Activated T-cell treated with anti-CD3 and anti-CD28 coated beads, Interleukin-2, amount 50 U/mL, for 4 hours (primary cell): ENCODE data around the gene ACKR1. TPM values are rescaled to one million over a fixed set of nuclear protein-coding genes. Genes with fewer than 3 reads are reported as not detected.

Experiments used
- ATAC-seq, 2 donors: fragments of 200-7000 bp; cut with Tn5 transposase; one replicate each; pipeline ENCODE4 v1.10.0; 2021
- DNase-seq: peaks from one replicate; pipeline ENCODE4 v3.0.0-alpha.2; 2020
- H3K27me3 Mint-ChIP-seq: one replicate; pipeline ENCODE4 v1.8.0; 2021; ENCODE audit warnings: low read depth, mixed read lengths
- H3K36me3 Mint-ChIP-seq: one replicate; pipeline ENCODE4 v1.8.0; 2022; ENCODE audit warnings: mixed read lengths; ENCODE audit not compliant: insufficient read depth
- H3K4me1 Mint-ChIP-seq: one replicate; pipeline ENCODE4 v1.8.0; 2021; ENCODE audit warnings: low read depth, mixed read lengths
- H3K4me3 Mint-ChIP-seq: one replicate; pipeline ENCODE4 v1.8.0; 2021; ENCODE audit warnings: mild to moderate bottlenecking, moderate library complexity, mixed read lengths
- H3K9me3 Mint-ChIP-seq: one replicate; pipeline ENCODE4 v1.8.0; 2021; ENCODE audit warnings: mixed read lengths
- total RNA-seq, 3 donors: library from RNA; stranded (reverse); gene quantifications; one replicate each; pipeline ENCODE4 v1.2.1, GENCODE V29; 2021

Gene ACKR1, protein sequence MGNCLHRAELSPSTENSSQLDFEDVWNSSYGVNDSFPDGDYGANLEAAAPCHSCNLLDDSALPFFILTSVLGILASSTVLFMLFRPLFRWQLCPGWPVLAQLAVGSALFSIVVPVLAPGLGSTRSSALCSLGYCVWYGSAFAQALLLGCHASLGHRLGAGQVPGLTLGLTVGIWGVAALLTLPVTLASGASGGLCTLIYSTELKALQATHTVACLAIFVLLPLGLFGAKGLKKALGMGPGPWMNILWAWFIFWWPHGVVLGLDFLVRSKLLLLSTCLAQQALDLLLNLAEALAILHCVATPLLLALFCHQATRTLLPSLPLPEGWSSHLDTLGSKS
- total RNA-seq = under 1 TPM in 1 of 3 donors, not detected in 2; 0.46 TPM

DNA sequence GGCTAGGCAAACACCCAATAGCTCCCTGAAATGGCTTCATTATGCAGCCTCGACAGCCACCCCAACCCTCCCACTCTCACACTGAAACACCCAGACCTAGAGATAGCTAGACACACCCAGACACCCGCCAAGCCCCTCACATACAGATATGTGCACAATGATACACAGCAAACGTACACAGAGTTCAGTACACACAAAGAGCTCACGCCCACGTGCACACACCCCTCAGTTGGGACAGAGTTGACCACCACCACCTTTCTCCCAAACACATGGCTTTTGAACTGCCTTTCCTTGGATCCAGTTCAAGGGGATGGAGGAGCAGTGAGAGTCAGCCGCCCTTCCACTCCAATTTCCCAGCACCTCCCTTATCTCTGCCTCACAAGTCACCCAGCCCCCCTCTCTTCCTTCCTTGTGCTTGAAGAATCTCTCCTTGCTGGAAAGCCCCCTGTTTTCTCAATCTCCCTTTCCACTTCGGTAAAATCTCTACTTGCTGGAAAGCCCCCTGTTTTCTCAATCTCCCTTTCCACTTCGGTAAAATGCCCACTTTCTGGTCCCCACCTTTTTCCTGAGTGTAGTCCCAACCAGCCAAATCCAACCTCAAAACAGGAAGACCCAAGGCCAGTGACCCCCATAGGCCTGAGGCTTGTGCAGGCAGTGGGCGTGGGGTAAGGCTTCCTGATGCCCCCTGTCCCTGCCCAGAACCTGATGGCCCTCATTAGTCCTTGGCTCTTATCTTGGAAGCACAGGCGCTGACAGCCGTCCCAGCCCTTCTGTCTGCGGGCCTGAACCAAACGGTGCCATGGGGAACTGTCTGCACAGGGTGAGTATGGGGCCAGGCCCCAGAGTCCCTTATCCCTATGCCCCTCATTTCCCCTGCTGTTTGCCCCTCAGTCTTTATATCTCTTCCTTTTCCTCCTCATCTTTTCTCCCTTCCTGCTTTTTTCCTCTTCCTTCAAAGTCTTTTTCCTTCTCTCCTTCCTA is at the start of gene ACKR1:
ACKR1 (plus strand) TSS at position 715 of the 981 bp plus-strand sequence; CDS start at position 800, 85 bp downstream.
- DNase-seq = no peak
- no peak for ATAC-seq
- Mint-ChIP-seq H3K4me1 (peaks cover 6% of the 10 kb centered on the region), H3K27me3 (peaks cover 70% of the 10 kb centered on the region), H3K9me3 (no peaks in the 10 kb centered on the region), H3K4me3 (no peak within 1 kb of the TSS), H3K36me3 (no peaks in the 10 kb centered on the region)

DNA sequence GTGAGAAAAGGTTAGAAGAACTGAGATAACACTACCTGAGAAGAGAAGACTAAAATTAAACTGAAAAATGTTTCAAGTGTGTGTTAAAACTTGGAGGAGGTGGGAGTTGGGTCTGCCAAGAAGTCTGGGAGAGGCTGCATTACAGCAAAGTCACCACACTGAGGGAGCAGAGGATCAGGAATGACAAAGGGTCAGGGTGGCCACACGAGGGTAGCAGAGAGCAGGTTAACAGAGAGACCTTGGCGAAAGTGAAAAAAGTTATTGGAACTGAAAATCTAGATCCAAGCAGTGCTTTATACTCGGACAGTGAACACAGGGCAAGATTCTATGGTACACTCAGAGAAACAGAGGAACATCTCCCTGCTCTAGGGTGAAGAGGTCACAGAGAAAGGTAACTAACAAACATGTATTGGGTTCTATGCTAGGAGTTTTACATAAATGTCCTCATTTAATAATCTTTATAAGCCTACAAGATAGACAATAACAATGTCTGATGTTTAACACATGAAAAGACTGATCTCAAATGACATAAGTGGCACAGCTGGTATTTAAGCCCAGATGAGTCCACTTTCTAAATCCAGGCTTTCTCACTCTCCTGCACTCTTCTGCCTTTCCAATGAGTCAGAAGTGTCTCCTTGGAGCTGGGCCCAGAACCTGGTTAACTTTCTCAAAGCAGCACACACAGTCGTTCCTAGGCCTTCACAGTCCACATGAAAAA is 43.5 kb upstream of the ACKR1 start:
- ATAC-seq = peak; percentile 77 to 85
- Mint-ChIP-seq H3K9me3 (no peaks in the 10 kb centered on the region), H3K4me1 (peaks cover 2% of the 10 kb centered on the region), H3K27me3 (peaks cover 46% of the 10 kb centered on the region), H3K36me3 (no peaks in the 10 kb centered on the region), H3K4me3 (no peak overlapping the region)
- peak; percentile 43 for DNase-seq

DNA sequence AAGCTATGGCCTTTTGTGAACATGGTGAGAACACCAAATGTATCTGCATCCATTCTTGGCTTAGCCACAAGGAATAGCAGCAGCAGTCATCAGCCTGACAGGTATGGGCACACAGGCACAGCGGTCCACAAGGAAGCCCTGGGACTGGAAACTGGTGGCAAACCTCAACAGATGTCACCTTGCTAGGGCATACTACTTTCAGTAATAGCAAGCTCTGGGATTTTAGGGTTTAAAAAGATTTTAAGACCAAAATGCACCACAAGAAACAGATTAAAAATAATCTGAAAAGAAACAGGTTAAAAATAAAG is 43.0 kb upstream of the ACKR1 start:
- Mint-ChIP-seq H3K9me3 (no peaks in the 10 kb centered on the region), H3K27me3 (peaks cover 46% of the 10 kb centered on the region), H3K4me3 (no peak overlapping the region), H3K36me3 (no peaks in the 10 kb centered on the region), H3K4me1 (peaks cover 2% of the 10 kb centered on the region)
- no peak for ATAC-seq
- no peak for DNase-seq

DNA sequence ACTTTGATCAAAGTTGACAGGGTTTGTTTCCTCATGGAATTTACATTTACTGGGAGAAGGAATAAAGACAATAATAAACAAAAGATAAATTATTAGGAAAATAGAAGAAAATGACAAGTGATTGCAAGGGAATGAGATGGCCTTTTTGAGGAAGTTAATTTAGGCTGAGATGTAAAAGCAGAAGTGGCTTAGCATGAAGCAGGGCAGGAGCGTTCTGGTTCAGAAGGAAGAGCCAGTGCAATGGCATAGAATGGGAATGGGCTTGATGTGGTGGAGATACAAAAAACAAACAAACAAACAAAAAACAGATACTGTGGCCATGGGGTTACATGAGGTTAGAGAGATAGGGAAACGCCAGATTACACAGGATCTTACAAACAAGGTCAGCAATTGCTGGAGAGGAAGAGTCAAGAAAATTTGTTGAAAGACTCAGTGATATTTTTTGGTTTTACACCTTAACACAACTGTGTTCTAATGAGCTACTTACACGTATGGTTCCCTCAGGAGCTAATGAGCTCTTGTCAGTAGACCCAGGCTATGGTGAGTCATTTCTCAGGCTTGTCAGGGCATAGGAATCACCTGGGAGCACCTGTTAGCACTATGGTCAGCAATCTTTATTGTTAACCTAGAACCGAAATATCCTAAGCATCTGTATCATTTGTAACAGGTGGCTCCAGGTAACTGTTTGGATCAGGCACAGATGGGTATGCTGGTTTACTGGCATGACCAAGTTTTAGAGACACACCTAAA is 42.0 kb upstream of the ACKR1 start:
- H3K9me3 Mint-ChIP-seq = no peaks in the 10 kb centered on the region
- ATAC-seq = no peak
- peaks cover 44% of the 10 kb centered on the region for H3K27me3 Mint-ChIP-seq
- H3K4me3 Mint-ChIP-seq = no peak overlapping the region
- DNase-seq = no peak
- peaks cover 2% of the 10 kb centered on the region for H3K4me1 Mint-ChIP-seq
- no peaks in the 10 kb centered on the region for H3K36me3 Mint-ChIP-seq

DNA sequence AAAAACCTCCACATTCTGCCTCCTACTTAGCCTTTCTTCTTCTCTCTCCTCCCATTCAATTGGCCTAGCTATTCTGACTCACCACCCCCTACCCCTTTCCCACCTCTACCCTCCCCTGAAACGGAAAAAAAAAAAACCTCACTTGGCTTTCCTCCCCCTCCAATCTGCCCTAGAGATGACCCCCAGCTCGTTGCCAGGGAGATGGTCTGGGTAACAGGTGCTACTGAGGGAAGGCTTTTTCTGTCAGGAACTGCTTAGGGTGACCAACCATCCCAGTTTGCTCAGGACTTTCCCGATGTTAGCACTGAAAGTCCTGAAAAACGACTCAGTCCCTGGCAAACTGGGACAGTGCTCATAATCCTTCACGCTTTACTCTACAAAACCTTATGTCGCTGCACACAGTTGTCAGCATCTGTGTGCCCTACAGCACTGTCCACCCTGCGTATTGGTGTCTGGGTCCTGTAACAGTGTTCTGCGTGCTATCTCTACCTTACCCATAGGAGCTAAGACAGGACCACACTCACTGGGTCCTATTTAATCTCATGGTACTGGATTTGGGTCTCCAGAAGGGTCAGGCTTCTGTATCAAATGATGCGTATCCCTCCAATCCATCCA is 41.0 kb upstream of the ACKR1 start:
- ATAC-seq (no peak), DNase-seq (no peak)
- H3K27me3 Mint-ChIP-seq = peaks cover 52% of the 10 kb centered on the region
- peaks cover 2% of the 10 kb centered on the region for H3K4me1 Mint-ChIP-seq
- H3K4me3 Mint-ChIP-seq = no peak overlapping the region
- H3K9me3 Mint-ChIP-seq = no peaks in the 10 kb centered on the region
- no peaks in the 10 kb centered on the region for H3K36me3 Mint-ChIP-seq

DNA sequence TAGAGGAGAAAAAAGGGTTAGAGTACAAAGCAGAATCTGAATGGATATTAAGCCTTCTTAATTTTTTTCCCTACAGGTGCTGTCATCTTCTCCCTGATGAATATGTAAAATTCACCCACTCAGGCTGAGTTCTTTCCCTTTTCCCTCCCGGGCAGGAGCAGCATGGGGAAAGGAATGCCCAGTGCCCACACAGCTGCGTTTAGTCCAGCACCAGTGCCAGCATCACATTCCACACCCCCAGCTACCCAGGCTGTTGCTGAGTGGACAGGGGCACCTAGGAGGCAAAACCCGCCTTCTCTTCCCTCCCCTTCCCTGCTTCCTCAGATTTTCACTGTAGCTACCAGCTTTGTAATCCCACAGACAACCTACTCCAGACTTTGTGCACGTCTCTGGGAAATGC is 36.6 kb upstream of the ACKR1 start:
- Mint-ChIP-seq H3K9me3 (no peaks in the 10 kb centered on the region), H3K27me3 (peaks cover 59% of the 10 kb centered on the region), H3K36me3 (no peaks in the 10 kb centered on the region), H3K4me1 (peaks cover 7% of the 10 kb centered on the region), H3K4me3 (no peak overlapping the region)
- ATAC-seq = no peak
- no peak for DNase-seq

DNA sequence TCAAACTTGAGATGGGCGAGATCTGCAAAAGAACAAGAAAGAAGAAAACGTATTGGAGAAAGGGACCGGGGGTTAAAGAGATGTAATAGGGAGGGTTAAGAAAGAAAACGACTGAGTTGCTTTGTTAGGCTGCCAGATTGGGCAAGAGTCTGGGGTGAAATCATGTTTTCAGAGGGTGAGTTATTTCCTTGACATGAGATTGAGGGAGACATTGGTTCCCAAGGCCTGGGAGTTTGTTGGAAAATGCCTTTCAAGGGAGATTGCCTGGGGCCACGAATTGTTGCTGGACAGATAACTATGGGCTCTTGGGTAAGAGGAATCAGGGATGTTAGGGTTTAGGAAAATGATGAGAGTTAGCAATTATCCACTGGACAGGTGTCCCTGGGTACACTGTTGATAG is 34.0 kb upstream of the ACKR1 start:
- H3K4me3 Mint-ChIP-seq = no peak overlapping the region
- no peak for DNase-seq
- peaks cover 7% of the 10 kb centered on the region for H3K4me1 Mint-ChIP-seq
- no peak for ATAC-seq
- H3K36me3 Mint-ChIP-seq = no peaks in the 10 kb centered on the region
- peaks cover 66% of the 10 kb centered on the region for H3K27me3 Mint-ChIP-seq
- no peaks in the 10 kb centered on the region for H3K9me3 Mint-ChIP-seq

DNA sequence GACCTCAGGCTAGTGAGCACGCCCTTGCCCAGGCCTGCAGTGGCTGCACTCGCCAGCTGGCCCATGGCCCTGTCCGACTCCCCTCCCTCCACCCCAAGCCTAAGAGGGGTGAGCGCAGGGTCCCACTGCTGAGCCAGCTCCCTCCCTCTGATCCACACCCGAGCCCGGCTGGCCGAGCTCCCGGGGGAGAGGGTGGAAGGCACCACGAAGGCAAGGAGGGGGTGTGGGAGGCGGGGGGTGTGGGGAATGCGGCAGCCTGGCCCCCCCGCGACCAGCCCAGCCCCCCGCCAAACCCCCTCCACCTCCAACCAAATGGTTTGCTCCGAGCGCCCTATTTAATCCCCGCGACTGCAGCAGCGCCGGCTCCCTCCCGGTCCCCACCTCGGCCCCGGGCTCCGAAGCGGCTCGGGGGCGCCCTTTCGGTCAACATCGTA is 33.4 kb upstream of the ACKR1 start, which contains the start of gene CADM3:
CADM3 (plus strand) TSS at position 362 of the 434 bp plus-strand sequence. CDS start 151 bp downstream, outside the sequence.
- Mint-ChIP-seq H3K9me3 (no peaks in the 10 kb centered on the region), H3K36me3 (no peaks in the 10 kb centered on the region), H3K27me3 (peaks cover 65% of the 10 kb centered on the region), H3K4me1 (peaks cover 7% of the 10 kb centered on the region), H3K4me3 (no peak within 1 kb of the TSS)
- ATAC-seq (no peak), DNase-seq (no peak)

DNA sequence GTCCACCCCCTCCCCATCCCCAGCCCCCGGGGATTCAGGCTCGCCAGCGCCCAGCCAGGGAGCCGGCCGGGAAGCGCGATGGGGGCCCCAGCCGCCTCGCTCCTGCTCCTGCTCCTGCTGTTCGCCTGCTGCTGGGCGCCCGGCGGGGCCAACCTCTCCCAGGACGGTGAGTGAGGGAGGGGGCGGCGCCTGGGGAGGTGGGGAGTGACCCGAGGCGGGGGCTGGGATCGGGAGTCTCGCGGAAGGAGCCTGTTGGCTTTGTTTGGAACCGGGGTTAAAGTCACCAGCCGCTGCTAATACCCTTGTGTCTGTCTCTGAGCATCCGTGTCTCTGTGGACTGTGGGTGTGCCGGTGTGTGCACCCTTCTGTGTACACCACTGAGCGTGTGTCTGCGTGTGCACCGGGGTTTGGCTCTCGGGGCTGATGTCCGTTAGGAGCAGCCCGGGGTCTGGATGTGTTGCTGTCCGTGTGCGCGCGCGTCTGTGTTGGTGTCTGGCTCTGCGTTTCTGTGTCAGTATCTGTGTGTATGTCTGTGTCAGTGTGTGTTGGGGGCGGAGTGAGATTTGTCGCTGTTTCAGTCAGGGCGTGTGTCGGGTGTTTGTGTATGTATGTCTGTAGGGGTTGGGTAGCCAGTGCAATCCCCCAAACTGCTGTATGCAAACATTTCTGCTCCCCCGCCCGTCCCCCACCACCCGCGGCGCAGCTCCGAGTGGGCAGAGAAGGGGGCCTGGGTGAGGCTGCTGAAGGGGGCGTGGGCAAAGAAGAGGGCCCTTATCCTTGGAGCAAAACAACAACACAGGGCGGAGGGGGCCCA is 32.8 kb upstream of the ACKR1 start:
- H3K27me3 Mint-ChIP-seq = peaks cover 62% of the 10 kb centered on the region
- H3K4me3 Mint-ChIP-seq = no peak overlapping the region
- DNase-seq = no peak
- H3K36me3 Mint-ChIP-seq = no peaks in the 10 kb centered on the region
- H3K9me3 Mint-ChIP-seq = no peaks in the 10 kb centered on the region
- H3K4me1 Mint-ChIP-seq = peaks cover 7% of the 10 kb centered on the region
- peak in 1 of 2 donors; percentile 47 for ATAC-seq

DNA sequence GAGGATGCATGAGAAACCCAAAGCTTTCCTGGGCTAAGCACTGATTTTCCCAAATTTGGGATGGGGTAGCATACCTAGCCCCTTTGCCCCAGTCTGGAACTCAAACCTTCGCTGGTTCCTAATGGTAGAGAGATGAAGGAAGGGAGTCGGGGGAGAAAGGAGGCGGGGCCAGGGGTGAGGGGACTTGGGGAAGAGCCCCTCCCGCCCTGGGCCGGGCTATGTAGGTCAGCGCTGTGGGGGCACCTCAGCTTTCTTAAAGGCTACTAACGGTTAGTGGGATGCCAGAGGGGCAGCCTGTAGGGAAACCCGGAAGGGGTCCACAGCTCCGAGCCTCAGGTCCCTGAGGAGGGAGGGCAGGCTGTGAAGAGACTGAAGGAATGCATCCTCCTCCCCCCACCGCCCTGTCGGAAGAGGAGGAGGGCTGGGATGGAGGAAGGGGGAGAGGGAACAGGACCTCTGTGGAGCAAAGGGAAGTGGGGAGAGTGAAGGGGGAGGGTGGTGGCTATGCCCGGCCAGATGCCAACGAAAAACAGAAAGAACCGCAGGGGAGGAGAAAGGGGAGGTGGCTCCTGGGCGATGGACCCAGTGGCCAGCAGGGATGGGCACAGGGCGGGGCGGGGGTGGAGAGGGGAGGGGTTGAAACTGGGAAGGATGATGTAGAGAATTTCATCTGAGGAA is 31.9 kb upstream of the ACKR1 start:
- peaks cover 60% of the 10 kb centered on the region for H3K27me3 Mint-ChIP-seq
- no peaks in the 10 kb centered on the region for H3K36me3 Mint-ChIP-seq
- H3K4me3 Mint-ChIP-seq = no peak overlapping the region
- no peak for ATAC-seq
- H3K4me1 Mint-ChIP-seq = peaks cover 7% of the 10 kb centered on the region
- no peak for DNase-seq
- H3K9me3 Mint-ChIP-seq = peaks cover 4% of the 10 kb centered on the region

DNA sequence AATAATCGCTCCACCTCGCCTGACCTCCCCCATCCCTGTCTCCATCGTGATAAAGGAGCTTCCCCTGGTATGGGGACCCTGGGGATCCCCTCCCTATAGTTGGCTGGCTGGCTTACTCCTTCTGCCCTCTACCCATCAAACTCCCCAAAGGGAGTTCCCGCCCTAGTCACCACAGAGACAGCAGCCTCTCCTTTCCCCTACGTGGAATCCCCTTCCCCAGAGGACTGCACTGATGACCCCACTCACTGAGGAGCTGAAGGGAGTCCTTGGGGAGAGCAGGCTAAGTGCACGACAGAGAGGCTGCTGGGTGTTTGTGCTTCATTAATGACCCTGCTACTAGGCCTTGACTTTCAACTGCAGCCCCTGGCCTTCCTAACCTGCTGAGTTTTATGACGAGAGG is 31.4 kb upstream of the ACKR1 start:
- Mint-ChIP-seq H3K27me3 (peaks cover 54% of the 10 kb centered on the region), H3K36me3 (no peaks in the 10 kb centered on the region), H3K4me3 (no peak overlapping the region), H3K9me3 (peaks cover 4% of the 10 kb centered on the region), H3K4me1 (peaks cover 7% of the 10 kb centered on the region)
- no peak for ATAC-seq
- no peak for DNase-seq

DNA sequence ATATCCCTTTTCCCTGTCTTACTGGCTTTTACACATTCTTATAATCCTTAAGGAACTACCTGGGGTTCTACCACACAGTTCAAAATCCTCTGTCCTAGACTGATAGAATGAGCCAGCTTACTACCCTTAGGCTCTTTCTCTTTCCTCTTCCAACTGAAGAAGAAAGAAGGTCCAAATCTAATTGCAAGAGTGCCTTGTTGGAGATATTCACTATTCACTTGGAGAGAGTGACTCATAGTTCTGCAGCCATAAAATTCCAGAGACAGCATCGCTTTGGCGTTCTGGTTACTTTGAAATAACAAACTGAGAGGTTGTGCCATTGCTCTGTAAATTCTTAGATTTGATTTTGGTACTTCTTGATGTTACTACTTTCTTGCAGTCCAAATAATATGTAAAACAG is 29.1 kb upstream of the ACKR1 start:
- ATAC-seq = no peak
- peaks cover 48% of the 10 kb centered on the region for H3K27me3 Mint-ChIP-seq

More for the DNA sequence above, 29.1 kb upstream of the ACKR1 start:
- H3K4me3 Mint-ChIP-seq = no peak overlapping the region
- peaks cover 7% of the 10 kb centered on the region for H3K4me1 Mint-ChIP-seq
- peaks cover 4% of the 10 kb centered on the region for H3K9me3 Mint-ChIP-seq
- H3K36me3 Mint-ChIP-seq = no peaks in the 10 kb centered on the region
- DNase-seq = no peak
